Panc1 (cell line): ENCODE results near the gene GPR107. TPM values are rescaled to one million over a fixed set of nuclear protein-coding genes. Genes with fewer than 3 reads are reported as not detected.
"Not testable (repeated sequence)": the region's sequence is repeated elsewhere in the genome, so short reads cannot be mapped to it uniquely, and the experiment has no call there.

Experiments
- ATAC-seq: fragments of 200-7000 bp; cut with Tn5 transposase; 2 replicates; pipeline ENCODE4 v1.9.1; 2020; ENCODE audit warnings: mild to moderate bottlenecking, moderate library complexity
- BruUV-seq: library from RNA; stranded (reverse); fragments of 400-500 nt; replicated peaks from 2 replicates; lab custom pipeline; 2021; lab: Mats Ljungman, UMichigan
- CTCF ChIA-PET: fragments of 300-600 bp; sonication (Branson Sonifier 250); formaldehyde crosslinking; loops from one replicate; lab custom pipeline; 2022; ENCODE audit warnings: antibody characterized with exemption; lab: Charles Lee
- POLR2A ChIA-PET: fragments of 300-600 bp; sonication (Branson Sonifier 250); formaldehyde crosslinking; loops from one replicate; lab custom pipeline; 2022; ENCODE audit warnings: antibody characterized with exemption; lab: Charles Lee
- DNase-seq: peaks from one replicate; pipeline ENCODE4 v3.0.0-alpha.2; 2010; ENCODE audit warnings: low read depth, low spot score
- H3K27ac ChIP-seq: 2 replicates; pipeline ENCODE4 v1.5.1; 2011; ENCODE audit warnings: mild to moderate bottlenecking, low read length, inconsistent platforms
- H3K27me3 ChIP-seq: fragments of 200-500 bp; sonication (Bioruptor generic); 2 replicates; pipeline ENCODE4 v1.6.0; 2014; ENCODE audit warnings: low read length, inconsistent platforms; ENCODE audit not compliant: control insufficient read depth, insufficient read depth
- H3K36me3 ChIP-seq: fragments of 200-500 bp; sonication (Bioruptor generic); 2 replicates; pipeline ENCODE4 v1.5.1; 2014; ENCODE audit warnings: inconsistent platforms, mild to moderate bottlenecking, low read length, moderate library complexity; ENCODE audit not compliant: control insufficient read depth, insufficient read depth
- H3K4me1 ChIP-seq: 2 replicates; pipeline ENCODE4 v1.5.1; 2011; ENCODE audit warnings: inconsistent platforms, mild to moderate bottlenecking, low read length, moderate library complexity; ENCODE audit not compliant: control insufficient read depth, insufficient read depth
- H3K4me3 ChIP-seq, 2 experiments: 2 replicates each; pipeline ENCODE4 v1.5.1; 2011 to 2012; ENCODE audit warnings: low read depth in 2 of 2, low read length in 2 of 2, mild to moderate bottlenecking in 2 of 2, inconsistent platforms in 1 of 2, moderate library complexity in 1 of 2
- H3K9me3 ChIP-seq: fragments of 200-500 bp; sonication (Bioruptor generic); 2 replicates; pipeline ENCODE4 v1.5.1; 2014; ENCODE audit warnings: low read depth, mild to moderate bottlenecking, inconsistent platforms, low read length, moderate library complexity; ENCODE audit not compliant: control insufficient read depth, insufficient read depth
- CTCF ChIP-seq: fragments of 450-650 bp; IDR thresholded peaks from 2 replicates; pipeline ENCODE4 v1.5.1; 2017; ENCODE audit warnings: mild to moderate bottlenecking
- POLR2AphosphoS5 ChIP-seq: IDR thresholded peaks from 2 replicates; pipeline ENCODE4 v1.6.1; 2012; ENCODE audit warnings: mild to moderate bottlenecking, low read depth, low read length, moderate library complexity
- REST ChIP-seq, 2 experiments: IDR thresholded peaks; 2 replicates each; pipeline ENCODE4 v1.6.1; 2011 to 2012; ENCODE audit warnings: low read depth in 2 of 2, control low read depth in 1 of 2, low read length in 1 of 2, mild to moderate bottlenecking in 1 of 2, moderate library complexity in 1 of 2; ENCODE audit not compliant: insufficient read depth in 1 of 2
- SIN3A ChIP-seq: IDR thresholded peaks from 2 replicates; pipeline ENCODE4 v1.6.1; 2012; ENCODE audit warnings: low read depth, mild to moderate bottlenecking, low read length, moderate library complexity, borderline replicate concordance; ENCODE audit not compliant: insufficient read depth
- TCF7L2 ChIP-seq: IDR thresholded peaks from 2 replicates; pipeline ENCODE4 v1.6.1; 2011; ENCODE audit warnings: mild to moderate bottlenecking, low read depth, low read length, inconsistent platforms
- in situ Hi-C: cut with HindIII; loops from 2 replicates; pipeline ENCODE4 v1.10.0; 2016; ENCODE audit warnings: low sequenced_read_pairs, low pct_unique_long_range_greater_than_20kb
- intact Hi-C: fragments of 100-400 bp; cut with micrococcal nuclease; formaldehyde crosslinking; loops from one replicate; pipeline ENCODE4 v1.10.0; 2022; ENCODE audit not compliant: unreplicated experiment
- total RNA-seq: library from RNA; stranded (reverse); gene quantifications from one replicate; pipeline ENCODE4 v1.2.1, GENCODE V29; 2021; ENCODE audit not compliant: unreplicated experiment

GPR107 gene
- total RNA-seq, 1 experiment from 2014 or later, result 43.0 TPM

GRCh38 chr9:130021123-130021522 lies 32.6 kb upstream of the GPR107 start:
- TF ChIP-seq TCF7L2 (no peak), POLR2AphosphoS5 (no peak), CTCF (no peak), SIN3A (no peak), REST (IDR thresholded peaks at IDR 0.05; ENCODE audit: insufficient read depth in 1 of 2, low read depth in 2 of 2, low read length in 1 of 2) (no peak)
- peaks cover 51% of the 10 kb centered on the region for H3K4me1 ChIP-seq
- no peaks in the 10 kb centered on the region for H3K36me3 ChIP-seq
- DNase-seq (no peak), ATAC-seq (no peak)
- BruUV-seq, result no TSS peak
- no peaks in the 10 kb centered on the region for H3K9me3 ChIP-seq
- in situ Hi-C loops (no loop called here), intact Hi-C loops (no loop called here)
- no peaks in the 10 kb centered on the region for H3K27me3 ChIP-seq
- ChIA-PET CTCF (no interaction called here), POLR2A (interaction anchor here (0.7 kb wide), 1 partner anchor 216 kb away, joined by 4 read pairs; no protein-coding TSS in a partner anchor)
- H3K27ac ChIP-seq, result peak overlapping the region; percentile 59; the same call in 1 of the 2 replicates
- no peak overlapping the region for H3K4me3 ChIP-seq

GRCh38 chr9:130021842-130022241 lies 31.9 kb upstream of the GPR107 start:
- H3K4me1 ChIP-seq, result peaks cover 56% of the 10 kb centered on the region
- BruUV-seq, H3K27ac ChIP-seq, H3K36me3 ChIP-seq, intact Hi-C loops, H3K27me3 ChIP-seq, in situ Hi-C loops, H3K4me3 ChIP-seq, ATAC-seq, DNase-seq, CTCF ChIA-PET, H3K9me3 ChIP-seq: not testable (repeated sequence)
- POLR2A ChIA-PET, result interaction anchor here (0.6 to 0.7 kb wide), 2 partner anchors 11 to 26 kb away, joined by 3 to 4 read pairs; no protein-coding TSS in a partner anchor

GRCh38 chr9:130022566-130023143 lies 31.1 kb upstream of the GPR107 start:
- no peaks in the 10 kb centered on the region for H3K27me3 ChIP-seq
- TF ChIP-seq SIN3A, result no peak
- TF ChIP-seq TCF7L2, result no peak
- TF ChIP-seq CTCF, result no peak
- TF ChIP-seq REST (IDR thresholded peaks at IDR 0.05; ENCODE audit: insufficient read depth in 1 of 2, low read depth in 2 of 2, low read length in 1 of 2), result no peak
- TF ChIP-seq POLR2AphosphoS5, result no peak
- H3K27ac ChIP-seq, result peak overlapping the region; percentile 55
- no peaks in the 10 kb centered on the region for H3K9me3 ChIP-seq
- POLR2A ChIA-PET, result no interaction called here
- H3K36me3 ChIP-seq, result no peaks in the 10 kb centered on the region
- no TSS peak for BruUV-seq
- no peak for DNase-seq
- CTCF ChIA-PET, result no interaction called here
- no peak overlapping the region for H3K4me3 ChIP-seq
- no peak for ATAC-seq
- peaks cover 58% of the 10 kb centered on the region for H3K4me1 ChIP-seq
- in situ Hi-C loops, result no loop called here
- intact Hi-C loops, result no loop called here
